Thyroid gland (tissue), 4 donors: ENCODE data around the gene USP34. TPM values are rescaled to one million over a fixed set of nuclear protein-coding genes. Genes with fewer than 3 reads are reported as not detected.

ENCODE experiments used
- DNase-seq, 2 donors: peaks; one replicate each; pipeline ENCODE4 v3.0.0-alpha.2; 2019
- H3K27ac ChIP-seq, 3 donors: fragments of 200-600 bp; sonication (generic); 1 replicate in 2 of 3; 2 replicates in 1 of 3; pipeline ENCODE4 v1.5.1; 2016 to 2019; ENCODE audit warnings: mild to moderate bottlenecking in 1 of 3, moderate library complexity in 1 of 3
- H3K27me3 ChIP-seq: fragments of 200-600 bp; sonication (generic); one replicate; pipeline ENCODE4 v1.5.1; 2019
- H3K36me3 ChIP-seq, 2 donors: fragments of 200-600 bp; sonication (generic); one replicate each; pipeline ENCODE4 v1.5.1; 2016 to 2019
- H3K4me1 ChIP-seq, 2 donors: fragments of 200-600 bp; sonication (generic); one replicate each; pipeline ENCODE4 v1.5.1; 2017 to 2019
- H3K4me3 ChIP-seq, 3 donors: fragments of 200-600 bp; sonication (generic); replicated peaks in 1 of 3; 1 replicate in 2 of 3; 2 replicates in 1 of 3; pipeline ENCODE4 v1.5.1; 2016; ENCODE audit warnings: mild to moderate bottlenecking in 1 of 3
- H3K9me3 ChIP-seq: fragments of 200-600 bp; sonication (generic); one replicate; pipeline ENCODE4 v1.5.1; 2017
- CTCF ChIP-seq, 6 experiments: fragments of 200-600 bp in 3 of 6; fragments of 450-650 bp in 3 of 6; sonication (generic) in 3 of 6; IDR thresholded peaks; one replicate each; pipeline ENCODE4 v1.5.1; 2016 to 2019; ENCODE audit warnings: antibody characterized with exemption in 6 of 6, mild to moderate bottlenecking in 2 of 6, inconsistent platforms in 1 of 6, moderate library complexity in 1 of 6
- POLR2A ChIP-seq, 2 donors: fragments of 450-650 bp; IDR thresholded peaks; one replicate each; pipeline ENCODE4 v1.6.1; 2017; ENCODE audit warnings: antibody characterized with exemption in 2 of 2, mild to moderate bottlenecking in 2 of 2, moderate library complexity in 1 of 2
- WGBS, 2 donors: methylation state at CpG; one replicate each; pipeline ENCODE4 v1.1.5; 2017; 5-methylcytosine and 5-hydroxymethylcytosine counted together
- intact Hi-C: fragments of 100-400 bp; cut with DNase I; formaldehyde crosslinking; loops from one replicate; pipeline ENCODE4 v1.15.1; 2023
- total RNA-seq, 4 donors: library from RNA; depleted of rRNA; stranded (reverse); fragments of >200 nt; gene quantifications; one replicate each; pipeline ENCODE4 v1.2.3, GENCODE V29; 2016

The USP34 gene
- total RNA-seq, 4 donors from 2014 or later = 171 to 271 (median 231) TPM

- Histone ChIP-seq H3K36me3 (peaks cover 9 to 21% of the 10 kb centered on the region in 2 donors), H3K4me3 (no peak overlapping the region), H3K27me3 (no peaks in the 10 kb centered on the region), H3K9me3 (no peaks in the 10 kb centered on the region), H3K4me1 (no peaks in the 10 kb centered on the region), H3K27ac (no peak overlapping the region)
- TF ChIP-seq CTCF (IDR thresholded peaks at IDR 0.05) = no peak
- TF ChIP-seq POLR2A (IDR thresholded peaks at IDR 0.05) = no peak
- no peak for DNase-seq
- WGBS, 2 donors = 97 to 98% methylated on average over 1 of the region's 1 CpG
- intact Hi-C loops = no loop called here
Observed at GRCh38 chr2:61377046-61377445, 93.8 kb downstream of the USP34 start.

GRCh38 chr2:61376211-61376610, 94.7 kb downstream of the USP34 start:
- H3K27me3 ChIP-seq = no peaks in the 10 kb centered on the region
- H3K27ac ChIP-seq = no peak overlapping the region
- DNase-seq = no peak
- H3K36me3 ChIP-seq = peaks cover 9 to 21% of the 10 kb centered on the region in 2 donors
- H3K4me1 ChIP-seq = no peaks in the 10 kb centered on the region
- TF ChIP-seq POLR2A (IDR thresholded peaks at IDR 0.05) (no peak), CTCF (IDR thresholded peaks at IDR 0.05) (no peak)
- intact Hi-C loops = no loop called here
- WGBS, 2 donors = 99 to 100% methylated on average over 4 of the region's 4 CpGs
- H3K4me3 ChIP-seq = no peak overlapping the region
- H3K9me3 ChIP-seq = no peaks in the 10 kb centered on the region

- Histone ChIP-seq H3K27ac (no peak overlapping the region), H3K36me3 (peaks cover 5 to 9% of the 10 kb centered on the region in 2 donors), H3K9me3 (no peaks in the 10 kb centered on the region), H3K27me3 (no peaks in the 10 kb centered on the region), H3K4me1 (no peaks in the 10 kb centered on the region), H3K4me3 (no peak overlapping the region)
- no peak for DNase-seq
- intact Hi-C loops = no loop called here
- no peak for TF ChIP-seq CTCF (IDR thresholded peaks at IDR 0.05)
- TF ChIP-seq POLR2A (IDR thresholded peaks at IDR 0.05) = no peak
Observed at GRCh38 chr2:61371027-61371426, 99.9 kb downstream of the USP34 start.

- intact Hi-C loops = no loop called here
- WGBS, 2 donors = 94 to 96% methylated on average over 14 of the region's 14 CpGs
- H3K4me3 ChIP-seq = no peak overlapping the region
Observed at GRCh38 chr2:61368687-61369665, 101.9 kb downstream of the USP34 start.

More at GRCh38 chr2:61368687-61369665, 101.9 kb downstream of the USP34 start:
- Histone ChIP-seq H3K36me3 (peaks cover 2 to 5% of the 10 kb centered on the region in 2 donors), H3K9me3 (no peaks in the 10 kb centered on the region), H3K27me3 (no peaks in the 10 kb centered on the region), H3K4me1 (no peaks in the 10 kb centered on the region), H3K27ac (no peak overlapping the region)
- no peak for TF ChIP-seq POLR2A (IDR thresholded peaks at IDR 0.05)
- no peak for TF ChIP-seq CTCF (IDR thresholded peaks at IDR 0.05)
- no peak for DNase-seq
